Right lobe of liver (tissue), 6 donors: Measurements from ENCODE around the gene TRPM3. TPM values are rescaled to one million over a fixed set of nuclear protein-coding genes. Genes with fewer than 3 reads are reported as not detected.

ENCODE experiments used
- ATAC-seq, 4 donors: fragments of 200-7000 bp; cut with Tn5 transposase; one replicate each; pipeline ENCODE4 v1.9.1; 2020; ENCODE audit warnings: mild to moderate bottlenecking in 4 of 4, moderate library complexity in 4 of 4
- DNase-seq, 3 donors: peaks; one replicate each; pipeline ENCODE4 v3.0.0-alpha.2; 2020
- H3K27ac ChIP-seq, 3 donors: fragments of 200-600 bp; one replicate each; pipeline ENCODE4 v1.8.0; 2022
- H3K27me3 ChIP-seq, 2 donors: fragments of 200-600 bp; one replicate each; pipeline ENCODE4 v1.8.0; 2022
- H3K36me3 ChIP-seq, 4 donors: fragments of 200-600 bp; sonication (generic) in 1 of 4; one replicate each; pipeline versions ENCODE4 v1.5.1 to v1.8.0; 2017 to 2022; ENCODE audit warnings: control low read depth in 1 of 4
- H3K4me1 ChIP-seq, 4 donors: fragments of 200-600 bp; sonication (generic) in 1 of 4; one replicate each; pipeline versions ENCODE4 v1.5.1 to v1.8.0; 2017 to 2022; ENCODE audit warnings: control low read depth in 1 of 4
- H3K4me3 ChIP-seq, 3 donors: fragments of 200-600 bp; one replicate each; pipeline ENCODE4 v1.8.0; 2022
- H3K9me3 ChIP-seq, 4 donors: fragments of 200-600 bp; sonication (generic) in 1 of 4; one replicate each; pipeline versions ENCODE4 v1.5.1 to v1.8.0; 2017 to 2022; ENCODE audit warnings: control low read depth in 1 of 4
- POLR2A ChIP-seq: fragments of 450-650 bp; IDR thresholded peaks from one replicate; pipeline ENCODE4 v1.6.1; 2017; ENCODE audit warnings: antibody characterized with exemption, mild to moderate bottlenecking
- WGBS: methylation state at CpG from one replicate; pipeline ENCODE4 v1.1.6; 2018; ENCODE audit warnings: low coverage, low lambda C conversion rate; ENCODE audit not compliant: insufficient coverage; ENCODE audit errors: missing lambda C conversion rate; 5-methylcytosine and 5-hydroxymethylcytosine counted together
- intact Hi-C, 2 donors: fragments of 100-400 bp; cut with DNase I; formaldehyde crosslinking; loops; one replicate each; pipeline versions ENCODE4 v1.11.2 to v1.14.1; 2022
- total RNA-seq, 6 experiments: library from RNA; depleted of rRNA in 2 of 6; stranded (reverse); fragments of >200 nt in 2 of 6; fragmentation: NEBNext Ultra II Directional in 3 of 6; extraction: Animal tissue kit (Norgen Biotek cat#: 25700) in 3 of 6; gene quantifications; one replicate each; pipeline versions ENCODE4 v1.1.0 to v1.2.4, GENCODE V29; 2016 to 2023
- TF ChIP-seq, protein P1 (sequence below), 4 donors: fragments of 200-600 bp in 3 of 4; fragments of 450-650 bp in 1 of 4; IDR thresholded peaks; one replicate each; pipeline versions ENCODE4 v1.5.1 to v1.8.0; 2016 to 2022; ENCODE audit warnings: antibody characterized with exemption in 4 of 4, mild to moderate bottlenecking in 2 of 4
- donor health status: DM: no; HTN: yes; CAD: no.
- donor health status: DM: no; HTN: no; CAD: no.
- donor health status: DM: no; HTN: no; CAD: no.
- donor health status: DM: no; HTN: yes; CAD: no.
- donor health status: DM: no; HTN: yes; CAD: no.

The TRPM3 gene
- total RNA-seq, 6 experiments from 2014 or later = 0.26 to 0.56 (median 0.39) TPM

- DNase-seq (no peak), ATAC-seq (peak; percentile 45 to 79 (median 61))
- no peak overlapping the region for H3K27ac ChIP-seq
- 53% methylated on average over 3 of the region's 3 CpGs for WGBS
- peaks cover 0 to 12% (median 0%) of the 10 kb centered on the region in 4 donors for H3K4me1 ChIP-seq
- no peaks in the 10 kb centered on the region for H3K36me3 ChIP-seq
- intact Hi-C loops = no loop called here
- no peaks in the 10 kb centered on the region for H3K9me3 ChIP-seq
- H3K4me3 ChIP-seq = no peak overlapping the region
- H3K27me3 ChIP-seq = no peaks in the 10 kb centered on the region
- no peak for TF ChIP-seq POLR2A
- TF ChIP-seq, protein P1, sequence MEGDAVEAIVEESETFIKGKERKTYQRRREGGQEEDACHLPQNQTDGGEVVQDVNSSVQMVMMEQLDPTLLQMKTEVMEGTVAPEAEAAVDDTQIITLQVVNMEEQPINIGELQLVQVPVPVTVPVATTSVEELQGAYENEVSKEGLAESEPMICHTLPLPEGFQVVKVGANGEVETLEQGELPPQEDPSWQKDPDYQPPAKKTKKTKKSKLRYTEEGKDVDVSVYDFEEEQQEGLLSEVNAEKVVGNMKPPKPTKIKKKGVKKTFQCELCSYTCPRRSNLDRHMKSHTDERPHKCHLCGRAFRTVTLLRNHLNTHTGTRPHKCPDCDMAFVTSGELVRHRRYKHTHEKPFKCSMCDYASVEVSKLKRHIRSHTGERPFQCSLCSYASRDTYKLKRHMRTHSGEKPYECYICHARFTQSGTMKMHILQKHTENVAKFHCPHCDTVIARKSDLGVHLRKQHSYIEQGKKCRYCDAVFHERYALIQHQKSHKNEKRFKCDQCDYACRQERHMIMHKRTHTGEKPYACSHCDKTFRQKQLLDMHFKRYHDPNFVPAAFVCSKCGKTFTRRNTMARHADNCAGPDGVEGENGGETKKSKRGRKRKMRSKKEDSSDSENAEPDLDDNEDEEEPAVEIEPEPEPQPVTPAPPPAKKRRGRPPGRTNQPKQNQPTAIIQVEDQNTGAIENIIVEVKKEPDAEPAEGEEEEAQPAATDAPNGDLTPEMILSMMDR (IDR thresholded peaks at IDR 0.05) = no peak
These were observed 157.9 kb downstream of the TRPM3 start for GRCh38 chr9:70963554-70963953.

DNA sequence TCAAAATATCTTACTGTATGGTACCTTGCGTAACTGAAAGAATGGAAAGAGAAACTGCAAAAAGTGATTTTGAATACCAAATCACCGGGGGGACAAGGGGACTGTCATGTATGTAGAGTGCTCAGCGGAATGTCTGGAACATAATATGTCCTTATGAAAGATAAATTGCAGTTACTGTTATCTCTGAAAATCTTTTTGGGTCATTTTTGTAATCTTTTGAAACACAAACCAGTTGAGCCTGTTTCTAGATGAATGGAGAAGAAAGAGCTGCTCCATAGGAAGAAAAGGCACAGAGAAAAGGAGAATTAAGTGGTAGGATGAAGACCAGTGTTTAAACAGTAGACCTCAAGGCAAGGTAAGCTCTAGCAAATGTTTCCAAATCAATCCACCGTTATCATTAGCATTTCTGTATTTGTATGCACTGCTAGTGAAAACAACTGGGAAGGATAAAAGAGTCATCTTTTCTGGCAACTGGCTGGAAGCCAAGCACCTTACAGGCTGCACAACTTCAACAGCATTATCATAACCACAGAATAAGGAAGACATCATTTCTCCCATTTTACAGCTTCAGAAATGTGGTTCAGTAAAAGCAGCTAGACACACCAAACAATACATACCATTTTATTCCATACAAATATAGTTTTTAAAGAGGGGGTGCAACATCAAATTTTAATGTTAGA lies 158.5 kb downstream of the TRPM3 start:
- no peak for TF ChIP-seq POLR2A
- TF ChIP-seq, protein P1 (IDR thresholded peaks at IDR 0.05) = no peak
- Histone ChIP-seq H3K4me1 (peaks cover 0 to 12% (median 0%) of the 10 kb centered on the region in 4 donors), H3K36me3 (no peaks in the 10 kb centered on the region), H3K9me3 (no peaks in the 10 kb centered on the region), H3K27ac (no peak overlapping the region), H3K27me3 (no peaks in the 10 kb centered on the region), H3K4me3 (no peak overlapping the region)
- ATAC-seq (no peak), DNase-seq (no peak)
- intact Hi-C loops = no loop called here
- WGBS = 60% methylated on average over 4 of the region's 4 CpGs

DNA sequence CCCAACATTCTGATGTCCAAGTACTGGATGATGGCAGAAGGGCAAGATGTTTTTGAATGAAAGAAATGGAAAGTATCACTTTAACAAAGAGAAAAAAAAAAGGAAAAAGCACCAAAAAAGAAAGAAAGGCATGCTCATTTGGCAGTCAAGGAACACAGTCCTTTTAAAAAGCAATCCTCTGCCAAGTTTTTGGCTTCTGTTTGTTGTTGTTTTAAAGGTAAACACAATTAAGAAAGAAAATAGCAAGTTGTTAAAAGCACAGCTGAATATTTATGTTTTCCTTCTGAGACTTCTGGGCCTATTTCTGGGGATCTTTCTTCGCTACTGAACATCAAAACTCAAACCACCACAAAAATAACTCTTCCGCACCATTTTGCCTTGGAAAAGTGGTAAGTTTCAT lies 162.1 kb downstream of the TRPM3 start:
- 90% methylated on average over 2 of the region's 2 CpGs for WGBS
- DNase-seq = no peak
- intact Hi-C loops = no loop called here

GRCh38 chr9:70954596-70955143 lies 166.8 kb downstream of the TRPM3 start:
- Histone ChIP-seq H3K27ac (no peak overlapping the region), H3K4me3 (no peak overlapping the region), H3K9me3 (no peaks in the 10 kb centered on the region), H3K27me3 (no peaks in the 10 kb centered on the region), H3K4me1 (no peaks in the 10 kb centered on the region), H3K36me3 (no peaks in the 10 kb centered on the region)
- ATAC-seq = no peak
- intact Hi-C loops = no loop called here
- DNase-seq = no peak
- 72% methylated on average over 7 of the region's 8 CpGs for WGBS
- TF ChIP-seq, protein P1 (IDR thresholded peaks at IDR 0.05) = no peak
- TF ChIP-seq POLR2A = no peak

More for the DNA sequence above, 162.1 kb downstream of the TRPM3 start:
- H3K27me3 ChIP-seq = no peaks in the 10 kb centered on the region
- no peak overlapping the region for H3K27ac ChIP-seq
- no peak for ATAC-seq
- H3K4me3 ChIP-seq = no peak overlapping the region
- H3K4me1 ChIP-seq = peaks cover 0 to 12% (median 0%) of the 10 kb centered on the region in 4 donors
- H3K9me3 ChIP-seq = no peaks in the 10 kb centered on the region
- no peak for TF ChIP-seq POLR2A
- TF ChIP-seq, protein P1 (IDR thresholded peaks at IDR 0.05) = no peak
- H3K36me3 ChIP-seq = no peaks in the 10 kb centered on the region
